Stimulated activated naive CD4-positive, alpha-beta T cell (primary cell): ENCODE data around the gene NR2F1-AS1.
A peak's percentile ranks its signal among the peaks of the same experiment; 100 is the strongest.

ENCODE experiments used
- DNase-seq, 6 experiments: peaks; one replicate each; lab custom pipeline; 2025; lab: John Stamatoyannopoulos, UW

Gene NR2F1-AS1

DNA sequence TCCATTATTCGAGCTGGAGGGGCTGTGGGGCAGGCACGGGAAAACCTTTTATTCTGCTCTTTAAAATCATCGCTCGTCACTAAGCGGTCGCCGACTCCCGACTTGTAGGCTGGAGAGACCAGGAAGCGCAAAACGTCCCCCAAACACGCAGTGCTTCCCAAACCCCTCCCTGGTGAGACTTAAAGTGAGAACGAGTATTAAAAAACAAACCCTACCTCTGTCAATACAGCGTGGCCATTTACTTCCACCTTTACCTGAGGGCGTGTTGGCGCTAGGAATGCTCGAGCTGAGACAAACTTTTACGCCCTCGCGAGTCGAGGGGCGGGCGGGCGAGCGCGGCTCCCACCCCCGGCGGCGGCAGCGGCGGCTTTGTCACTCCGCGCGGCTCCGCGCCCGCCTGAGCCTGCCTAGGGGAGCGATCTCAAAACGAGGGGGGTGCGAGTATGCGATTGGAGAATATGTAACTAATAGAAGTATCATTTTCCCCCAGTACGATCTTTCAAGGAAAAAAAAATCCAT, at the start of gene NR2F1-AS1:
NR2F1-AS1 (minus strand) TSS at position 293 of the 519 bp plus-strand sequence.
- DNase-seq, result no peak

GRCh38 chr5:93626801-93627200, 45.8 kb upstream of the NR2F1-AS1 start:
- DNase-seq, result no peak

GRCh38 chr5:93623153-93623552, 42.1 kb upstream of the NR2F1-AS1 start:
- DNase-seq, result no peak

GRCh38 chr5:93622240-93622885, 41.3 kb upstream of the NR2F1-AS1 start:
- DNase-seq, result peak in 5 of 6 experiments; percentile 11 to 57 (median 33)

DNA sequence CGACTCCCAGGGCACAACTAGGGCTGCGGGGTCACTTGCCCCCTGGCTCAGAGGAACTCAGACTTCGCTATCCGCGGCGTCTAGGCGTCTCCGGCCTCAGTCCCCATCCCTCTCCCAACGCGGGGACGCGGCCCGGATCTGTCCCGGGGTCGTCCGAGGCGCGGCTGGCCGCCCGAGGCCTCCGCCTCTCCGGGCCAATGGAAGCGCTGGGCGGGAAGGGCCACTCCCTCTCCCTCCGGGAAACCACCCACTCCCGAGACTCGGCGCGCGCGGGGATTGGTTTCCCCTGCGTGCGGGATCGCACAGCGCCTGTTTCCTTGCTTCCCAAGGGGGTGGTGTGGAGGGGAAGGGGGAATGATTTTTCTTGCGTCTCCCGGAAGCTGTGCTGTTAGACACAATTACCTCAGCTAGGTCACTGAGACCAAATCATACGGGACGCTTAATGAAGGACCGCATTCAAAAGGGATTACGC, 40.3 kb upstream of the NR2F1-AS1 start:
- peak in 1 of 6 experiments; percentile 34 for DNase-seq

DNA sequence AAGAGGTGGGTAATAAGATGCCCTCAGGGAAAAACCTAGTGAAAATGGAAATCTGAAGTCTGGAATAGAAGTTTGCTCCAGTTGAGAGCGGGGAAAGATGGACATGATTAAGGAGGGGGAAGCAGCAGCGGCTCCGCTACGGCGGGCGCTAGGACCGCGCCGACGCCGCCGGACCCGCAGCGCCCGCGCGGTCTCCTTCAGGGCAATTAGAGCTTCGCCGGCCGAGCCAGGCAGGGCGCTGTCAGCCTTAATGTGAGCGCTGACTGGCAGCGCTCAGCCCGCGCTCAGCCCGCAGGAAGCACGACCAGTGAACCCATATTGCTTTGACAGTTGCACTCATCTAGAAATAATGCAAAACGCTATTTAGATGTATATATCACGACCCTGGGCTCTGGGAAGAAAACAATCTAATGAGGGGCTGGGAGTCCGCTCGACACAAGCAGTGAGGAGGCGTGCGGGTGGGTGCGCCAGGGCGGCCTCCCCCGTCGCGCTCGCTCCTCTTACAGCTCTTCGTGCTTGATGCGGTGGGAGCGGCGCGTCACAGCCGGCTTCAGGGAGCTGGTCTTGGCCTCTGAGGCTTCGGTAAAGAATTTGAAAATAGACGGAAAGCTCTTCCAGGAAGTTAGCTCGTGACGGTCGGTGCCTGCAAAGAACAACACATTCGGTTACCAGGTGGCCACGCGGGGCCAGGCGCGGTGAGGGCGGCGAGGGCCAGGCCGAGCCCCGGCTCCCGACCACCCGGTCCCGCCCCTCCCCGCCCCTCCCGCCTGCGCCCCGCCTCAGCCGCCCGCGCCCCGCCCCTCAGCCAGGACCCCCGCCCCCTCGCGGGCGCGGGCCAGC, 39.7 kb upstream of the NR2F1-AS1 start:
- peak in 5 of 6 experiments; percentile 23 to 51 (median 34) for DNase-seq

- no peak for DNase-seq
Measured at GRCh38 chr5:93616538-93617174, 35.6 kb upstream of the NR2F1-AS1 start.

DNA sequence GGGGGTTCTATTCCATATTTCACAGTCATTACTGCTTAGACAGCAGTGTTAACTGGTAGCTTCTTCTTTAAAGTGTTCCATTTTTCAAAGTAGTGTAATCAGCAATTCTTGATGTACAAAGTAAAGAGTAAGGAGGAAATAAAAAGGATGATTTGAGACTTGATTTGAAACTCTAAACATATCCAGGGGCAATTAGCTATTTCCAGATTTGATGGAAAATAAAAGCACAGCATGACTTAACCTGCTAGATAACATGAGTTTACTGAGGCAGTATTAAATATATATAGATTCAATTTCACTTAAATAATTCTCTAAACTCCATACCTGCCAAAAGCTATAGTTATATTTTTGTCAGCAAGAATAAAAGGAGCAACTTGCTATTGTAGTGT, 31.8 kb upstream of the NR2F1-AS1 start:
- DNase-seq, result no peak

GRCh38 chr5:93611976-93612854, 31.2 kb upstream of the NR2F1-AS1 start:
- DNase-seq, result peak in 2 of 6 experiments; percentile 13 to 20

DNA sequence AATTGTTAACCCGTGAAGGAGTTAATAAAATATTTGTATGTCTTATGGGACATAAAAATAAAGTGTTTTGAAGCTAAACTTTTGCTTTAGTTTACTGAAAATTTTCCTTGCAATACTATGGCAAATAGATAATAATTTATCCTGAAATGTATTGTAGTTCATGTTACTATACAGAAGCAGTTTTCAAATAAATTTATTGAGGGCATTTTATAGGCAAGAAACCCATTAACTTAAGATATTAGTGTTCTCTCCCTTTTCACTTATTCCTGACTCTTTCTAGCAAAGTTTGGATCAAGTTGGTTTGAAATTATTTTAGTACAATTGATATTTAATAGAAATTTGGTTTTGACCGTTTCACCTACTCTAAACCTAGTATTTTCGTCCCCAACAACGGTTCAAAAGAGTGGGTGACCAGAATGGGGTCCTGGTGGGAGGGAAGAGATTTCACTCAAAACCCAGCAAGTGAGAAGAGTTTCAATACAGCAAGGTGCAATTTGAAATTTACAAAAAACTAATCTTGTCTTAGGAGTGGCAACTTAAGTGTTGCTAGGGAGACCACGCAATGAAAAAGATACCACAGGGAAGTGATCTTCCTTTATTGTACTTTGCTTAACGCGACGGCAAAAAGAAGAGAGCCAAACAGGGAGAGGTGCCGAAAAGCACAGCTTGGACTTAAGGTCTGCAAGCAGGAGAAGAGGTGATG, 30.4 kb upstream of the NR2F1-AS1 start:
- DNase-seq, result no peak

- no peak for DNase-seq
Measured at GRCh38 chr5:93610581-93611272, 29.7 kb upstream of the NR2F1-AS1 start.

GRCh38 chr5:93609762-93610161, 28.7 kb upstream of the NR2F1-AS1 start:
- DNase-seq, result no peak

DNA sequence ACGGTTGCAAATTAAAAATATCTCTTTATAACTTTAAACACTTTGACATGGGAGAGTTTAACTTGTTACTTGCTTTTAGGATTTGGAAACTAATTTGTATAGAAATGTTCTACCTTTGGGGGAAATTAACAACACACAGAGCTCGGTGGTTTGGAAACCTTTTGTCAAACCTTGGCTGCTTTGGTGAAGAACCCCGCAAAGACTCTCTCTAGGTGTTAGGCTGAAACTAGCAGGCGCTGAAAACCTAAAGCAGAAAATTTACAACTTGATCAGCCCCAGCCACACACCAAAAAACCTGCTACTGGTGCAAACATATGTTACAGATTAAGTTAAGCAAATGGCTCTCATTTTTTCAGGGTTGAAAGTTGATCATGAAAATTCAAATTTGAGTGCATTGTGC, 27.8 kb upstream of the NR2F1-AS1 start:
- no peak for DNase-seq

DNA sequence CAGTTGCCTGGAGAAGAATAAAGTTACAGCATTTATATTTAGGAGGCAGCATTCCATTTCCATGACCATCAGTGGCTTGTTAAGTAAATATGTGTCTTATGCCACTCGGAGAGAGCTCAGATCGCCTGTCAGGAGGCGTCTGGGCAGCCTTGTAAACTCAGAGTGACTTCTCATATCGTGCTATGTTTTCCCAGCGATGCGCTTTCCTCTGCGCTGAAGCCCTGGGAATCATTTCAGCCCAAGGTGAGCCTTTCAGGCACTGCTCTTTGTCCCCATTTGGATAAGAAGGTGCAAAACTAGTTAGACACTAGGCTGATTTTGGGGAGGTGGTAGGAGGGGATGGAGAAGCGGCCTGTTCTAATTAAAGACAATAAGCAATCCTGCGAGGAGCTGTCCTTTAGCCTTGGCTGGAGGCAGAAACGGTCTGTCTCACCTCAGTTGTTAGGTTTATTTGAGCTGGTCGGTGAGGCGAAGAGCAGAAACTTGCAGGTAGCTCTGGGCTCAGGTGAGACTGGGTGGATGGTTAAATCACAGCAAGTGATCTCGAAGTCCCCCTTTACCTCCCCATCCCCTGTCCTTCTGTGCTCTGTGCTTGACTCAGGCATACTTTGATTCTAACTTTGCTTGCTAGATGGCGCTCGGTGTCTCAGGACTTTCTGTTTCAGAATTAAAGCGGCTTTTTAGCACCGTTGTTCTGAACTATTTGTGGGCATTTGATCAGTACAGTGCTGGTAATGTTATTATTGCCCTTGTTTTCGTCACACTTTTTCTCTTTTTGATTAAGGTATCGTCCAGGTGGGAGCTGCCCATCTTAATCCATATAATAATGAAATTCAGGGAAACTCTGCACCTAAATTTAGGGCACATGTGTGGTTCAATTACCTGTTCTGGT, 26.6 kb upstream of the NR2F1-AS1 start:
- DNase-seq, result peak in 2 of 6 experiments; percentile 18 to 21

DNA sequence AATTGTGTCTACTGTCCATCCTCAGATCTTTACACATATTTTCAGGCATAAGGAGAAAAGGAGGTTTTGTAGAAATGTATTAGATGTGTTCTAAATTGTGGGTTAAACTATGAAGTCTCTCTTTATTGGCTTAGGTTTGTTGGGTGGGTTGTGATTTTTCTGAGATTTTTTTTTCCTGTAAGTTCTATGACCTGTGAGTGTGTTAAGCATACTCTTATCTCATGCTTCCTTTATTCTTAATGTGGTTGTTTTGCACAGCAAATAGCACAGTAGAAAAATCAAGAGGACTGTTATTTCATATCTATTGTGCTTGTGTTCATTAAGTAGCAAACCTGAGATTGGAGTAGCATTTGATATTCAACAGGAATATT, 25.3 kb upstream of the NR2F1-AS1 start:
- DNase-seq, result no peak

DNA sequence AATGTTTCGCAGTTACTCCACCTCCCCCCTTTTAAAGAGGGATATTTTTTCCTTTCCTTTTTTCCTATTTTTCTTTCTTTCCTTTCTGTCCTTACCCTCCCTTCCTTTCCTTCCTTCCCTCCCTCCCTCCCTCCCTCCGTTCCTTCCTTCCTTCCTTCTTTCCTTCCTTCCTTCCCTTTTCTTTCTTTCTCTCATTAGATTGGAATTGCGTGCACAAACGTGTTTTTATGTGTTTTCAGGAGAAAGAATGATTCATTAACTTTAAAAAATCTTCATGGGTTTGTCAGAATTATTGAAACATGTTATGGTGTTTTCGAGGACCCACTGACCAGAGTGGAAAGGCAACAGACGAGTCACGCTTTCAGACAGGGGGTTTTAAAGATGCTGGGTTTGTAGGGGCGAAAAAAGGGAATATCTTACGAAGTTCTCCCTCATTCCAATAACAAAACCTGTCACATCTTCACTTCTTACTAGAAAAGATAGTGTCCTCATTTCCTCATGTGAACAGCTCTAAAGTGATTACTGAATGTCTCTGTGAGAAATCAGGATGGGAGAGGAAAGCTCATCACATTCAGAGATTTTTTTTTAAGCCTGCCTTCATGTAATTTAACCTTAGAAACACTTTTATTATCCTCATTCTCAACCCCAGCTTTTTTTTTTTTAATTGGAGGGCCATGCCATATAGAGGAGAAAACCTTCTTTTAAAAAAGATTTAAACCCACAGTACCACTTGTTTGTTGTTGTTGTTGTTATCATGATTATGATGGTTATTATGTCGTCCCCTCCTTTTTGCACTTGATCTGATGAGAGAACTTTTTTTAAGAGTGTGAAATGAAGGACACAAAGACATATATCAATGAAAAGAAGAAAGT, 23.9 kb upstream of the NR2F1-AS1 start:
- DNase-seq, result no peak

- DNase-seq, result no peak
Measured at GRCh38 chr5:93603793-93604643, 23.0 kb upstream of the NR2F1-AS1 start.
